Choroid plexus epithelial cell (primary cell): ENCODE results near the gene TTC28.
"Not testable (repeated sequence)": the region's sequence is repeated elsewhere in the genome, so short reads cannot be mapped to it uniquely, and the experiment has no call there.

ENCODE experiments used
- DNase-seq: peaks from one replicate; pipeline ENCODE4 v3.0.0-alpha.2; 2010; ENCODE audit warnings: low read depth
- H3K4me3 ChIP-seq: 2 replicates; pipeline ENCODE4 v1.5.1; 2011; ENCODE audit warnings: low read depth, mild to moderate bottlenecking, control low read depth, low read length, moderate library complexity
- TF ChIP-seq, protein P1 (sequence below): conservative IDR thresholded peaks from 2 replicates; pipeline ENCODE4 v1.5.1; 2011; ENCODE audit warnings: low read depth, mild to moderate bottlenecking, control low read depth, inconsistent platforms, low read length, moderate library complexity

The TTC28 gene

DNA sequence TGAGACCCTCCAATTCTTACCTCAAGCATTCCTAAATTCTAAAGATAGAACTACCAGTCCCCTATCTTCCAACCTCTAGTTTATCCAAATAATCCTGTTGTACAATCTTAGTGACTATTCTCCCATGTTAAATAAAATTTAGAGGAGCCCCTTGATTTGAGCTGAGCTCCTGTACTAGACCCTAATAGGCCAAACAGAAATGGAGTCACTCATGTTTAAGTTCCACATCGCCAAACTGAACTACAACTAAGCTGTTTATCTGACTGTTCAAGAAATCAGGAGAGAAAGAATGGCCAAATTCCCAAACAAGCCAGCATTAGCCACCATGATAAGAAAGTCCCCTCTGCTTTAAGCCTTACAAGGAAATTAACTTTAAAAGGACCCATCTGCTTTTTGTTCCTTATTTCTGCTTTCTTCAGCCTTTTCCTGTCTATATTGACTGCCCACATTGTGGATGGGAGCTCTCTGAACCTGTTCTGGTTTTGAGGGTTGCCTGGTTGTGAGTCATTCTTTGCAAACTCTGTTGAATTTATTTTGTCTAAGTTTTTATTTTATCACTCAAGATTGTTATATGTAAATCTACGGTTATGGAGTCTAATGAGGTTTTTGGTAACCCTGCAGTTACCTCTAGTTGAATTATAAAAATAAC, 90.4 kb downstream of the TTC28 start:
- TF ChIP-seq, protein P1, sequence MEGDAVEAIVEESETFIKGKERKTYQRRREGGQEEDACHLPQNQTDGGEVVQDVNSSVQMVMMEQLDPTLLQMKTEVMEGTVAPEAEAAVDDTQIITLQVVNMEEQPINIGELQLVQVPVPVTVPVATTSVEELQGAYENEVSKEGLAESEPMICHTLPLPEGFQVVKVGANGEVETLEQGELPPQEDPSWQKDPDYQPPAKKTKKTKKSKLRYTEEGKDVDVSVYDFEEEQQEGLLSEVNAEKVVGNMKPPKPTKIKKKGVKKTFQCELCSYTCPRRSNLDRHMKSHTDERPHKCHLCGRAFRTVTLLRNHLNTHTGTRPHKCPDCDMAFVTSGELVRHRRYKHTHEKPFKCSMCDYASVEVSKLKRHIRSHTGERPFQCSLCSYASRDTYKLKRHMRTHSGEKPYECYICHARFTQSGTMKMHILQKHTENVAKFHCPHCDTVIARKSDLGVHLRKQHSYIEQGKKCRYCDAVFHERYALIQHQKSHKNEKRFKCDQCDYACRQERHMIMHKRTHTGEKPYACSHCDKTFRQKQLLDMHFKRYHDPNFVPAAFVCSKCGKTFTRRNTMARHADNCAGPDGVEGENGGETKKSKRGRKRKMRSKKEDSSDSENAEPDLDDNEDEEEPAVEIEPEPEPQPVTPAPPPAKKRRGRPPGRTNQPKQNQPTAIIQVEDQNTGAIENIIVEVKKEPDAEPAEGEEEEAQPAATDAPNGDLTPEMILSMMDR = no peak
- DNase-seq = no peak

DNA sequence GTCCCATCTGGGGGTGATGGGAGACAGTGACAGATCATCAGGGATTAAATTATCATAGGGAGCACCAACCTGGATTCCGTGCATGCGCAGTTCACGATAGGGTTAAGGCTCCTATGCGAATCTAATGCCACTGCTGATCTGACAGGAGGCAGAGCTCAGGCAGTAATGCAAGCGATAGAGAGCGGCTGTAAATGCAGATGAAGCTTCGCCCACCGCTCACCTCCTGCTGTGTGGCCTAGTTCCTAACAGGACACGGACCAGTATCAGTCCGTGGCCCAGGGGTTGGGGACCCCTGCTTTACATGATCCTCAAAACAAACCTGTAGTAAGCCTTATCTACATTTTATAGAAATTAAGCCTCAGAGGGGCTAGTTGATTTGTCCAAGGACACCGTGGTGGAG, 94.3 kb downstream of the TTC28 start:
- DNase-seq = no peak
- TF ChIP-seq, protein P1 = no peak
- H3K4me3 ChIP-seq = no peak overlapping the region

More for the DNA sequence above, 90.4 kb downstream of the TTC28 start:
- H3K4me3 ChIP-seq = no peak overlapping the region

DNA sequence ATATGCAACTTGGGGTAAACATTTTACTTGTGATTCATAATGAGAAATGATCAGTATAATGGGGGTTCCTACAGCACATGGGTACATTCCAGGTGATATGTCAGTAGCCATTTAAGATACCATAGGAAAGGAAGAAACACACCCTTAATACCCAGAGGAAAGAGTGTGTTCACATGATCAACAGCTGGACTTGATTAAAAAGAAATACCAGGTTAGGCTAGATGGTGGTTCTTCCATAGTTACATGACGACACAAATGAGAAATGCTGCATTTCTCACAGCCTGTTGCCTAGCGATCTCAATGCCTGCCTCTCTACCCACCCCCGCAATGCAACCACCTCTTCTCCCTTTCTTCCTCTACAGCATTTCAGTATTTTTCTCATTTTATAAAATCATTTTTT, 96.8 kb downstream of the TTC28 start:
- no peak overlapping the region for H3K4me3 ChIP-seq
- DNase-seq = peak; percentile 73
- TF ChIP-seq, protein P1 = no peak

DNA sequence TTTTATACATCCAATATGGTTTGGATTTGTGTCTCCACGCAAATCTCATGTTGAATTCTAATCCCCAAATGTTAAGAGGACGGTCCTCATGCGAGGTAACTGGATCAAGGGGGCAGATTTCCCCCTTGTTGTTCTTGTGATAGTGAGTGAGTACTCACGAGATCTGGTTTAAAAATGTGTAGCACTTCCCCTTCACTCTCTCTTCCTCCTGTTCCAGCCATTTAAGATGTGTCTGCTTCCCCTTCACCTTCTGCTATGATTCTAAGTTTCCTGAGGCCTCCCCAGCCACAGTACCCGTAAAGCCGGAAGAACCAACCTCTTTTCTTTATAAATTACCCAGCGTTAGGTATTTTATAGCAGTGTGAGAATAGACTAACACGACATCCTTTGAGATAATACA, 98.6 kb downstream of the TTC28 start:
- no peak for DNase-seq
- H3K4me3 ChIP-seq = no peak overlapping the region
- TF ChIP-seq, protein P1 = no peak

DNA sequence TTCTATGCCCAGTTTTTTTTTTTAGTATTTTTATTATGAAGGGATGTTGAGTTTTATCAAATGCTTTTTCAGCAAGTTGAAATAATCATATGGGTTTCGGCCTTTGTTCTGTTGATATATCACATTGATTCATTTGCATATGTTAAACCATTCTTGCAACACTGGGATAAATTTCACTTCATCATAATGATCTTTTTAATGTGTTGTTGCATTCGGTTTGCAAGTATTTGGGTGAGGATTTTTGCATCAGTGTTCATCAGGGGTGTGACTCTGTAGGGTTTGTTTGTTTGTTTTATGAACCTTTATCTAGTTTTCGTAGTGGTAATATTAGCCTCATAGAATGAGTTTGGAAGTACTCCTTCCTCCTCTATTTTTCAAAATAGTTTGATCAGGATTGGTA, 103.5 kb downstream of the TTC28 start:
- no peak for DNase-seq
- TF ChIP-seq, protein P1 = no peak

DNA sequence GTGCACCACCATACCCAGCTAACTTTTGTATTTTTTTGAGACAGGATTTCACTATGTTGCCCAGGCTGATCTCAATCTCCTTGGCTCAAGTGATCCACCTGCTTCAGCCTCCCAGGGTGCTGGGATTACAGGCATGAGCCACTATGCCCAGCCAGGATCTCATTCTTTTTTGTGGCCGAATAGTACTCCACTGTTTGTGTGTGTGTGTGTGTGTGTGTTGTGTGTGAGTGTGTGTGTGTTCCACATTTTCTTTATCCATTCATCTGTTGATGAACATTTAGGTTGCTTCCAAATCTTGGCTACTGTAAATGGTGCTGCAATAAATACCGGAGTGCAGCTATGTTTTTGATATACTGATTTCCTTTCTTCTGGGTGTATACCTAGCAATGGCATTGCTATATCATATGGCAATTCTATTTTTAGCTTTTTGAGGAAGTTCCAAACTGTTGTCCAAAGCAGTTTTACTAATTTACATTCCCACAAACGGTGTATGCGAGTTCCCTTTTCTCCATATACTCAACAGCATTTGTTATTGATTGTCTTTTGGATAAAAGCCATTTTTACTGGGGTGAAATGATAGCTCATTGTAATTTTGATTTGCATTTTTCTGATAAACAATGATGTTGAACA, 105.4 kb downstream of the TTC28 start:
- TF ChIP-seq, protein P1 = no peak
- H3K4me3 ChIP-seq = no peak overlapping the region

More for the DNA sequence above, 103.5 kb downstream of the TTC28 start:
- no peak overlapping the region for H3K4me3 ChIP-seq

DNA sequence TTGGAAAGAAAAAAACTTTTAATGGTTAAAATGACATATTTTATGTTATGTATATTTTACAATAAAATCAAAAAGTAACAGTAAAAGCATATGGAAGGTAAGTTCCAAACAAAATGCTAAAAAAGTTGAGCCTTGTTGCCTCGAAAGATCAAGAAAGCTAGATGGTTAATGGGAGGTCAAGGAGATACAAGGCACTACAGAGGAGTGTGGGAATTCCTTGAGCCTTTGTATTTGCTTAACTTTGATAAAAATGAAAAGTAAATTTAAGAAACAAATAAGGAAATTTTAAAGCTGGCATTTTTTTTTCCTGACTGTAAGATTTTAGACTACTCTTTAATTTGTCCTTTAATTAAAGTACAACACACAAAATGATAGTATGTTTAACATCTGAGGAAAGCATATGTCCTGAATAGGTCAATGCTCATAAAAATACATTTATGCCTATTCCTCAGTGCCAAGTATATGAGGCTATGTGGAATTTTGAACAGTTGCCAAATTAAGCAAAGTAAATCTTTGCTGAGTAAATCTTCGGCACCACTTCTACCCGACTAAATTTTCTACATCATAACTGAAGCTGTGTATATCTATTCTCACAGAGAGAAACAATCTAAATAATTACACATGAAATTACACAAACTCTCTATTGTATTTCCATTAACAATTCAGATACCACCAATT, 108.8 kb downstream of the TTC28 start:
- TF ChIP-seq, protein P1 = no peak
- H3K4me3 ChIP-seq = no peak overlapping the region
- DNase-seq = peak; percentile 32

More for the DNA sequence above, 105.4 kb downstream of the TTC28 start:
- no peak for DNase-seq

DNA sequence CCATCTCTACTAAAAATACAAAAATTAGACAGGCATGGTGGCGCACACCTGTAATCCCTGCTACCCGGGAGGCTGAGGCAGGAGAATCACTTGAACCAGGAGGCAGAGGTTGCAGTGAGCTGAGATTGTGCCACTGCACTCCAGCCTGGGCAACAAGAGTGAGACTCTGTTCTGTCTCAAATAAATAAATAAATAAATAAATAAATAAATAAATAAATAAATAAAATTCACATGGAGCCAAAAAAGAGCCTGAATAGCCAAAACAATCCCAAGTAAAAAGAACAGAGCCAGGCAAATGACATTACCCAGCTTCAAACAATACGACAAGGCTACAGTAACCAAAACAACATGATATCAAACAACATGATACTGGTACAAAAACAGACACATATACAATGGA, 110.7 kb downstream of the TTC28 start:
- H3K4me3 ChIP-seq, DNase-seq: not testable (repeated sequence)
